ENCODE measurements around the gene NRP2. TPM values are rescaled to one million over a fixed set of nuclear protein-coding genes. Genes with fewer than 3 reads are reported as not detected.
A peak's percentile ranks its signal among the peaks of the same experiment; 100 is the strongest.

Gene NRP2
- total RNA-seq, 1 experiment from 2014 or later, result 18.3 TPM

- ChIA-PET CTCF (no interaction called here), POLR2A (ENCODE audit: unreplicated experiment) (no interaction called here)
- H3K27me3 ChIP-seq (ENCODE audit: low read length), result no peaks in the 10 kb centered on the region
- no TSS peak for BruUV-seq (replicated peaks)
- 0 out of 2 replicates have a peak, but pooled peaks cover 4% of the 10 kb centered on the region for H3K4me1 ChIP-seq (ENCODE audit: insufficient read depth, low read length)
- H3K36me3 ChIP-seq (ENCODE audit: low read depth, low read length), result no peaks in the 10 kb centered on the region
- H3K9ac ChIP-seq (ENCODE audit: low read length), result no peak overlapping the region
- H2AFZ ChIP-seq (ENCODE audit: low read length), result no peak overlapping the region
- ATAC-seq (no peak), DNase-seq (no peak)
- H3K4me3 ChIP-seq (ENCODE audit: low read length), result no peak overlapping the region
- H3K4me2 ChIP-seq (ENCODE audit: low read length), result no peak overlapping the region
- no peaks in the 10 kb centered on the region for H4K20me1 ChIP-seq (ENCODE audit: low read length)
- H3K9me3 ChIP-seq (ENCODE audit: low read length), result no peaks in the 10 kb centered on the region
- TF ChIP-seq EZH2 (IDR thresholded peaks at IDR 0.05; ENCODE audit: low read length, unreplicated experiment), result no peak
- no peak for TF ChIP-seq CTCF (conservative IDR thresholded peaks at IDR 0.05; ENCODE audit: low read depth, low read length)
- TF ChIP-seq EZH2phosphoT487 (IDR thresholded peaks at IDR 0.05; ENCODE audit: borderline replicate concordance, low read length), result no peak
- no peaks in the 10 kb centered on the region for H3K79me2 ChIP-seq (ENCODE audit: low read length)
- no peaks in the 10 kb centered on the region for H3F3A ChIP-seq (ENCODE audit: low read length, unreplicated experiment)
- no peak overlapping the region for H3K27ac ChIP-seq (ENCODE audit: low read length)
- H3K9me2 ChIP-seq (replicated peaks; ENCODE audit: low read length), result no peaks in the 10 kb centered on the region
- intact Hi-C loops (cut with micrococcal nuclease), result loop anchor here (10.0 kb wide), 3 partner anchors 139 to 649 kb away; no protein-coding TSS in a partner anchor
Observed at GRCh38 chr2:205673312-205673711, 9.0 kb upstream of the NRP2 start.

- H3F3A ChIP-seq (ENCODE audit: low read length, unreplicated experiment), result no peaks in the 10 kb centered on the region
- no peak overlapping the region for H3K27ac ChIP-seq (ENCODE audit: low read length)
- ChIA-PET POLR2A (ENCODE audit: unreplicated experiment) (interaction anchor here (0.6 kb wide), 1 partner anchor 58 kb away, joined by 3 read pairs; no protein-coding TSS in a partner anchor), CTCF (interaction anchor here (0.6 to 1.8 kb wide), 10 partner anchors 94 to 1028 kb away, joined by 3 to 9 read pairs (median 4); no protein-coding TSS in a partner anchor)
- no peak overlapping the region for H3K9ac ChIP-seq (ENCODE audit: low read length)
- peaks cover 16% of the 10 kb centered on the region for H3K4me1 ChIP-seq (ENCODE audit: insufficient read depth, low read length)
- no peaks in the 10 kb centered on the region for H4K20me1 ChIP-seq (ENCODE audit: low read length)
- intact Hi-C loops (cut with micrococcal nuclease), result loop anchor here (1.0 to 10.0 kb wide), 9 partner anchors 141 to 1529 kb away; no protein-coding TSS in a partner anchor
- no peaks in the 10 kb centered on the region for H3K79me2 ChIP-seq (ENCODE audit: low read length)
- H3K4me2 ChIP-seq (ENCODE audit: low read length), result peak overlapping the region; percentile 64
- H3K9me2 ChIP-seq (replicated peaks; ENCODE audit: low read length), result no peaks in the 10 kb centered on the region
- peak overlapping the region; percentile 74 for H2AFZ ChIP-seq (ENCODE audit: low read length)
- BruUV-seq (replicated peaks), result no TSS peak
- H3K4me3 ChIP-seq (ENCODE audit: low read length), result peak overlapping the region; percentile 33
- no peaks in the 10 kb centered on the region for H3K36me3 ChIP-seq (ENCODE audit: low read depth, low read length)
- peak; percentile 96 for TF ChIP-seq CTCF (conservative IDR thresholded peaks at IDR 0.05; ENCODE audit: low read depth, low read length)
- TF ChIP-seq EZH2phosphoT487 (IDR thresholded peaks at IDR 0.05; ENCODE audit: borderline replicate concordance, low read length), result no peak
- TF ChIP-seq EZH2 (IDR thresholded peaks at IDR 0.05; ENCODE audit: low read length, unreplicated experiment), result no peak
- peak; percentile 73 for DNase-seq
- no peaks in the 10 kb centered on the region for H3K9me3 ChIP-seq (ENCODE audit: low read length)
- ATAC-seq, result peak; percentile 48
- H3K27me3 ChIP-seq (ENCODE audit: low read length), result no peaks in the 10 kb centered on the region
Observed at GRCh38 chr2:205675861-205676516, 6.3 kb upstream of the NRP2 start.
